HG02943 (cell line): ENCODE results near the gene MYL12B.

Experiments used
- ATAC-seq: cut with Tn5 transposase; IDR thresholded peaks from one replicate; pipeline ENCODE4 v1.9.1; 2021; ENCODE audit warnings: mild to moderate bottlenecking, low read depth, moderate library complexity; ENCODE audit not compliant: unreplicated experiment

MYL12B gene

GRCh38 chr18:3234457-3234856 lies 27.5 kb upstream of the MYL12B start:
- no peak for ATAC-seq

DNA sequence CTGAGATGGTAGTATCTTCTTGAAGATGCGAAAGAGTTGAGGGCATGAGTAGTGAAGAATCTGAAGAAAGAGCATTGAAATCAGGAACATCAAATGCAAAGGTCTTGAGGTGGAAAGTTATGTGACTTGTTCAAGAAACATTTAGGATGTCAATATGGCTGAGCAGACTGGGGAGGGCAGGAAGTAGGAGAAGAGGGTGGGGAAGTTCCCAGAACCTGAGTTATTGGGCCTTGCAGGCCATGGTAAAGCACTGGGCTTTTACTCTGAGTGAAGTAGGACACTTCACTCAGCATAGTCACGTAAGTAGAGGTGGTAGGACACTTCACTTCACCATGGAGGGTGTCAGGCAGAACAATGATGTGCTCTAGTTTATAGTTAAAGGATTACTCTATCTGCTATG lies 26.1 kb upstream of the MYL12B start:
- ATAC-seq: no peak

GRCh38 chr18:3236470-3236869 lies 25.5 kb upstream of the MYL12B start:
- no peak for ATAC-seq

DNA sequence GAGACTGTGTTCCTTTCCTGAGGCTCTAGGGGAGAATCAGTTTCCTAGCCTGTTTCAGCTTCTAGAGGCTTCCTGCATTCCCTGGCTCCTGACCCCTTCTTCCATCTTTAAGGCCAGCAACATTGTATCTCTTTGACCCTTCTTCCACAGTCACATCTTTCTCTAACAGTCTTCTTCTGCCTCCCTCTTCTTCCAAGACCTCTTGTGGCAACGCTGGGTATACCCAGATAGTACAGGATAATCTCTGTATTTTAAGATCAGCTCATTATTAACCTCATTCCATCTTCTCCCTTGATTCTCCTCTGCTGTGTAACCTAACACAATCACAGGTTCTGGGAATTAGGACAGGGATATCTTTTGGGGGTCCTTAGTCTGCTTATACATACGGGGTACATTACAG lies 23.2 kb upstream of the MYL12B start:
- no peak for ATAC-seq

- ATAC-seq: no peak
Measured at GRCh38 chr18:3245185-3245564, 16.8 kb upstream of the MYL12B start.

DNA sequence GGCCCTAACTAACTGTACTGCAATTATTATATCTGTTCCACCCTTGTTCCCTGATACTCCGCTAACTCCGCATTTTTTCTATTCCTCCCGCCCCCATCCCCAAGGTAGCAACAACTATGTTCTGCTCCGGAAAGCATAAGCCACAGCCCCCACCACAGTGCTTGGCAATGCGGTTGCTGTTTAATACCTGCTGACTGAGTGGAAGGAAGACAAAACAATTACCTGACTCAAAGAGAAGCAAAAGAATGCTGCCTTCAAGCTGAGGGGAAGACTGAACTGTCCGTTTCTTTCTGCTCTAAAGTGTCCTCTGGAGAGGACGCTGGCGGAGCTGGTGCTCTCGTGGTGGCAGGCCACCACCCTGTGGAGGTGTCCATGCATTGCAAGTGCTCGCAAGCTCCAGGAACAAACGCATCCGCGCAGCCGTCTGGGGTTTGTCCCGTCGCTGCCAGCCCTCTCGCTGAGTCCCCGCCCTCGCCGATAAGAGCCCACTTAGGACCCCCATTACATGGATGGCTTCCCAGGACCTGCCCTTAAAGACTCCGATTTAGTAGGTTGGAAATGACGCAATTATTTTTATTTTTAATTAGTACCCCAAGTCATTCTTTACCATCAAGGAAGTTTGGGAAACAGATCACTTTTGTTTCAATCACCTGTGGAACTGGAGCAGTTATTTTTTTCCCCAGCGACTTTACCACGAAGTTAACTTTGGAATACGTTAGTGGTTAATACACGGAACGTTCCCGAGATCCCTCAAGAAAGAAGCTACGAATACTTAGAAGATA lies 15.9 kb upstream of the MYL12B start:
- peak; percentile 42 for ATAC-seq

DNA sequence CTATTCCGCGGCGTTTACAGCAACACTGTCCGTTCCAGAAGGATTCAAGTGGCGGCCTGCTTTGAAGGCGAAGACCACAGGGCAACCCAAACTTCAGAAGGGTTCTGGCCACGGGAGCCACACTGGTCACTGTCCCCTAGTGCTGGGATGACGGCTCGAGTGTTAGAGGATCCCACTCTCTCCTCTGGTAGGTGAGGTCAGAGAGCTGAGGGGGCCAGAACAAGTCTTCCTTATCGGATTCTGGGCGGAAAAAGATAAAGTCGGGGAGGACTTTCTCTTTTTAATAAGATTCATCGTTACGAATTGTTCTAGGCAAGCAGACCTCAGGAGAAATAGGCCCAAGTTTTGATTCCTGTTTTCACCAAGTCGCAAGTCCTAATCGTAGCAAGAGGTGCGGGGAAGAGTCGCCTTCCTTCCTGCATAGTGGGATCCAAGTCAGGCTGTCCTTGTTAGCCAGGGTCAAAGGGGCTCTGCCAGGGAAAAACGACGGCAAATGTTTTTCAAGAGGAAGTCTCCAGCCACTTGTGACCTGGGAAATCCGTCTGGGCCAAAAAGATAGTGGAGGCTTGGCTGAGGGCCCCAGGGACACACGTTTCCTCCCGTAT lies 15.2 kb upstream of the MYL12B start:
- no peak for ATAC-seq

GRCh38 chr18:3247240-3248061 lies 14.5 kb upstream of the MYL12B start, which contains the start of gene MYL12A:
Gene MYL12A (plus strand): TSS chr18:3247801. CDS start chr18:3253248, 5,447 bp downstream.
- ATAC-seq: peak; percentile 77

GRCh38 chr18:3248062-3248657 lies 13.8 kb upstream of the MYL12B start:
- ATAC-seq: no peak

DNA sequence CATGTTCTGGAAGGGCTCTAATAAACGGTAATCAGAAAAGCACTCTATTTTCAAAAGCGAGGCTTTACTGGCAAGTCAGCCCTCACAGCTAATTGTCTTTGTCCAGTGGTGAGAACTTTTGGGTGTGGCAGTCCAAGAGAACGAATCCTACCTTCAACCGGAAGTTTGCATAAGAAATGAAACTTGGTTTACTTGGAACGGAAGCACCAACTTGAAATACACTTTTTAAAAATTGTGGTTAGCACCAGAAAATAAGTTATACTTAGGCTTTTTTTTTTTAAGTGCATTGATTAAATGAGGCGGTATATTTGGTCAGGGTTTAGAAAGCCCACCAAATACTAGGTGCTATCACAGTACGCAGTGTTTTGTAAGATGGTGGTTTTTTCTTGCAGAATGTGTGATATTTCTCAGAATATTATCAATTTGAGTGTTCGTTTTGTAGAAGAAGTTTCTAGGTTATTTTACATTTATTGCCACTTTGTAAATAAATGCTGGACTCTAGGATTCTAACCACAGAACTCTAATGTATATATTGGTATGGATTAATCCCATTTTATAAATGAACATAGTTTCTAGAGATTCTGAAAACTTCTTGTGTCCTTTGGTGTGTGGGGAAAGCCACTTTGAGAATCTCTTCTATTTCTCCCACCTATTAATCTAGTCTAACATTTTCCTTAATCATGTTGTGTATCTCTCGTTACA lies 13.1 kb upstream of the MYL12B start:
- no peak for ATAC-seq

GRCh38 chr18:3250237-3251107 lies 11.5 kb upstream of the MYL12B start:
- no peak for ATAC-seq

GRCh38 chr18:3251249-3251962 lies 10.5 kb upstream of the MYL12B start:
- ATAC-seq: no peak

DNA sequence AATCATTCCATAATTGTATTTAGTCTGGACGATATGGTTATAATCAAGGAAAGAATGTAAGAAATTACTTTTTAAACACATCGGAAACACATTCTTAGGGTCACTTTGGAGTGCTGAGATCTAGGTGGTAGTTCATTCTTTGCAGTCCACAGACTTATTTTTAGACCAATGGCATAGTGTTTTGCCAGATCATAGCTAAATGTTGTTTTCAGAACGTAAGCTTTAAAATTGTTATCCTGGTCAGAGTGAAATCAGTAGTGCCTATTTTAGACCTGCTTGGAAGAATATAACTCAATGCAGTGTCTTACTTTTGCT lies 10.0 kb upstream of the MYL12B start:
- no peak for ATAC-seq

- no peak for ATAC-seq
Measured at GRCh38 chr18:3252843-3253242, 9.1 kb upstream of the MYL12B start.

GRCh38 chr18:3254725-3255124 lies 7.2 kb upstream of the MYL12B start:
- ATAC-seq: no peak

DNA sequence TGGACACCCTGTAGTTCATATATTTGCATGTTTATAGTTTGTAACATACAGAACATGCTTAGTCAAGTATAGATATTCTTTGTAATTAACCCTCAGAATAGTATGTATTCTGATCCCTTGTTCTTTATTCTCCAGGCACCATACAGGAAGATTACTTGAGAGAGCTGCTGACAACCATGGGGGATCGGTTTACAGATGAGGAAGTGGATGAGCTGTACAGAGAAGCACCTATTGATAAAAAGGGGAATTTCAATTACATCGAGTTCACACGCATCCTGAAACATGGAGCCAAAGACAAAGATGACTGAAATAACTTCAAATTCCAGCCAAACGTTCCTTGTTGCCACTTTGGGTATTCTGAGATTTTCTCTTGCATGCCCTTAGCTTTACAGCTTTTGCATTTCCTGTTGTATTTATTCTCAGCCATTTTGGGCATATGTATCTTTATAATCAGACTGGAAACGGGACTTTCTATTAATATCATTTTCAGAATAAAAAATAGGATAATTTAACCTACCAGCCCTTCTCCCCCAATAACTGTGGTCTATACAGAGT lies 6.2 kb upstream of the MYL12B start:
- no peak for ATAC-seq

GRCh38 chr18:3256693-3257626 lies 5.0 kb upstream of the MYL12B start:
- ATAC-seq: no peak
